ENCODE measurements around the gene ZNF740.
A peak's percentile ranks its signal among the peaks of the same experiment; 100 is the strongest.

Gene ZNF740

GRCh38 chr12:53181935-53182334 lies 1.4 kb downstream of the ZNF740 start:
- H3K9me3 ChIP-seq: no peaks in the 10 kb centered on the region
- peak overlapping the region; percentile 85 to 91 for H3K27ac ChIP-seq
- H3K4me1 ChIP-seq: peaks cover 0 to 53% (median 42%) of the 10 kb centered on the region in 4 donors
- DNase-seq: no peak
- H3K4me3 ChIP-seq: peak overlapping the region; percentile 81 to 87
- TF ChIP-seq CTCF (IDR thresholded peaks at IDR 0.05): no peak
- no peaks in the 10 kb centered on the region for H3K27me3 ChIP-seq
- intact Hi-C loops (cut with DNase I; ENCODE audit: low total_unique reads): no loop called here
- peaks cover 38 to 50% (median 40%) of the 10 kb centered on the region in 3 donors for H3K36me3 ChIP-seq

- Histone ChIP-seq H3K27me3 (no peaks in the 10 kb centered on the region), H3K9me3 (no peaks in the 10 kb centered on the region), H3K27ac (peak overlapping the region in 1 of 2 donors; percentile 85), H3K4me3 (peak overlapping the region; percentile 81 to 87), H3K36me3 (peaks cover 48 to 59% (median 50%) of the 10 kb centered on the region in 3 donors), H3K4me1 (peaks cover 0 to 53% (median 42%) of the 10 kb centered on the region in 4 donors)
- TF ChIP-seq CTCF (IDR thresholded peaks at IDR 0.05): no peak
- no peak for DNase-seq
- intact Hi-C loops (cut with DNase I; ENCODE audit: low total_unique reads): no loop called here
Observed at GRCh38 chr12:53182903-53183302, 2.4 kb downstream of the ZNF740 start.

- Histone ChIP-seq H3K36me3 (peaks cover 53 to 70% (median 57%) of the 10 kb centered on the region in 3 donors), H3K4me3 (no peak overlapping the region)
- TF ChIP-seq CTCF (IDR thresholded peaks at IDR 0.05): no peak
Observed at GRCh38 chr12:53184828-53185227, 4.3 kb downstream of the ZNF740 start.

GRCh38 chr12:53185582-53186153 lies 5.1 kb downstream of the ZNF740 start:
- Histone ChIP-seq H3K27ac (no peak overlapping the region), H3K4me3 (no peak overlapping the region), H3K27me3 (no peaks in the 10 kb centered on the region), H3K36me3 (peaks cover 53 to 70% (median 57%) of the 10 kb centered on the region in 3 donors), H3K4me1 (peaks cover 0 to 53% (median 41%) of the 10 kb centered on the region in 4 donors), H3K9me3 (no peaks in the 10 kb centered on the region)
- no peak for DNase-seq
- TF ChIP-seq CTCF (IDR thresholded peaks at IDR 0.05): no peak
- intact Hi-C loops (cut with DNase I; ENCODE audit: low total_unique reads): no loop called here

More at GRCh38 chr12:53184828-53185227, 4.3 kb downstream of the ZNF740 start:
- intact Hi-C loops (cut with DNase I; ENCODE audit: low total_unique reads): no loop called here
- peak overlapping the region in 1 of 2 donors; percentile 3 for H3K27ac ChIP-seq
- peaks cover 0 to 48% (median 39%) of the 10 kb centered on the region in 4 donors for H3K4me1 ChIP-seq
- H3K27me3 ChIP-seq: no peaks in the 10 kb centered on the region
- peak in 1 of 2 donors; percentile 48 for DNase-seq
- H3K9me3 ChIP-seq: no peaks in the 10 kb centered on the region

GRCh38 chr12:53186745-53187144 lies 6.2 kb downstream of the ZNF740 start:
- H3K4me1 ChIP-seq: peaks cover 0 to 46% (median 34%) of the 10 kb centered on the region in 4 donors
- no peaks in the 10 kb centered on the region for H3K9me3 ChIP-seq
- no peak for TF ChIP-seq CTCF (IDR thresholded peaks at IDR 0.05)
- no peak overlapping the region for H3K27ac ChIP-seq
- intact Hi-C loops (cut with DNase I; ENCODE audit: low total_unique reads): no loop called here
- peaks cover 53 to 77% (median 60%) of the 10 kb centered on the region in 3 donors for H3K36me3 ChIP-seq
- no peak for DNase-seq
- no peak overlapping the region for H3K4me3 ChIP-seq
- H3K27me3 ChIP-seq: no peaks in the 10 kb centered on the region
